ENCODE data around the gene TRIO. TPM values are rescaled to one million over a fixed set of nuclear protein-coding genes. Genes with fewer than 3 reads are reported as not detected.

TRIO gene
- total RNA-seq, 6 experiments from 2014 or later, result 167 to 219 (median 190) TPM

- Mint-ChIP-seq H3K4me3 (peak overlapping the region; percentile 14; the same call in 1 of the 2 replicates), H3K9me3 (no peaks in the 10 kb centered on the region; the same call in 1 of the 2 replicates), H3K36me3 (ENCODE audit: low read depth) (peaks cover 28% of the 10 kb centered on the region), H3K27ac (peak overlapping the region; percentile 64), H3K4me1 (ENCODE audit: low read depth) (peaks cover 100% of the 10 kb centered on the region), H3K27me3 (ENCODE audit: insufficient read depth) (peaks cover 7% of the 10 kb centered on the region)
- no peak for DNase-seq
- TF ChIP-seq CTCF (IDR thresholded peaks at IDR 0.05), result no peak
Observed at GRCh38 chr5:14211818-14212803, 69.0 kb downstream of the TRIO start.

GRCh38 chr5:14212838-14213237 lies 69.7 kb downstream of the TRIO start:
- Mint-ChIP-seq H3K27ac (peak overlapping the region; percentile 64), H3K4me1 (ENCODE audit: low read depth) (peaks cover 100% of the 10 kb centered on the region), H3K9me3 (no peaks in the 10 kb centered on the region; the same call in 1 of the 2 replicates), H3K36me3 (ENCODE audit: low read depth) (peaks cover 28% of the 10 kb centered on the region), H3K27me3 (ENCODE audit: insufficient read depth) (peaks cover 11% of the 10 kb centered on the region), H3K4me3 (peak overlapping the region; percentile 14; the same call in 1 of the 2 replicates)
- no peak for TF ChIP-seq CTCF (IDR thresholded peaks at IDR 0.05)
- no peak for DNase-seq

- DNase-seq, result no peak
Observed at GRCh38 chr5:14213253-14213652, 70.1 kb downstream of the TRIO start.

GRCh38 chr5:14213813-14214585 lies 70.9 kb downstream of the TRIO start:
- DNase-seq, result no peak
- H3K27me3 Mint-ChIP-seq (ENCODE audit: insufficient read depth), result peaks cover 11% of the 10 kb centered on the region
- peaks cover 100% of the 10 kb centered on the region for H3K4me1 Mint-ChIP-seq (ENCODE audit: low read depth)
- peak overlapping the region; percentile 63 for H3K27ac Mint-ChIP-seq
- H3K9me3 Mint-ChIP-seq, result no peaks in the 10 kb centered on the region; the same call in 1 of the 2 replicates
- no peak for TF ChIP-seq CTCF (IDR thresholded peaks at IDR 0.05)
- H3K36me3 Mint-ChIP-seq (ENCODE audit: low read depth), result peaks cover 28% of the 10 kb centered on the region
- H3K4me3 Mint-ChIP-seq, result no peak overlapping the region

More at GRCh38 chr5:14213253-14213652, 70.1 kb downstream of the TRIO start:
- H3K4me1 Mint-ChIP-seq (ENCODE audit: low read depth), result peaks cover 100% of the 10 kb centered on the region
- H3K27me3 Mint-ChIP-seq (ENCODE audit: insufficient read depth), result peaks cover 11% of the 10 kb centered on the region
- no peak overlapping the region for H3K4me3 Mint-ChIP-seq
- TF ChIP-seq CTCF (IDR thresholded peaks at IDR 0.05), result no peak
- H3K27ac Mint-ChIP-seq, result peak overlapping the region; percentile 63
- no peaks in the 10 kb centered on the region; the same call in 1 of the 2 replicates for H3K9me3 Mint-ChIP-seq
- H3K36me3 Mint-ChIP-seq (ENCODE audit: low read depth), result peaks cover 28% of the 10 kb centered on the region

GRCh38 chr5:14215901-14216300 lies 72.8 kb downstream of the TRIO start:
- TF ChIP-seq CTCF (IDR thresholded peaks at IDR 0.05), result no peak
- peaks cover 100% of the 10 kb centered on the region for H3K4me1 Mint-ChIP-seq (ENCODE audit: low read depth)
- H3K4me3 Mint-ChIP-seq, result peak overlapping the region; percentile 13; the same call in 1 of the 2 replicates

More at GRCh38 chr5:14215901-14216300, 72.8 kb downstream of the TRIO start:
- Mint-ChIP-seq H3K27ac (peak overlapping the region; percentile 65; the same call in 1 of the 2 replicates), H3K27me3 (ENCODE audit: insufficient read depth) (peaks cover 7% of the 10 kb centered on the region), H3K9me3 (no peaks in the 10 kb centered on the region; the same call in 1 of the 2 replicates), H3K36me3 (ENCODE audit: low read depth) (peaks cover 35% of the 10 kb centered on the region)
- DNase-seq, result no peak

All from HFFc6 (cell line).